ENCODE data around the gene ADAMTSL4. TPM values are rescaled to one million over a fixed set of nuclear protein-coding genes. Genes with fewer than 3 reads are reported as not detected.

The ADAMTSL4 gene
- total and polyA plus RNA-seq, 9 of the 15 experiments (the other 6 are each of a cell fraction or from before 2014, with no cell fraction given): 12.7 to 212 (median 35.6) TPM

DNA sequence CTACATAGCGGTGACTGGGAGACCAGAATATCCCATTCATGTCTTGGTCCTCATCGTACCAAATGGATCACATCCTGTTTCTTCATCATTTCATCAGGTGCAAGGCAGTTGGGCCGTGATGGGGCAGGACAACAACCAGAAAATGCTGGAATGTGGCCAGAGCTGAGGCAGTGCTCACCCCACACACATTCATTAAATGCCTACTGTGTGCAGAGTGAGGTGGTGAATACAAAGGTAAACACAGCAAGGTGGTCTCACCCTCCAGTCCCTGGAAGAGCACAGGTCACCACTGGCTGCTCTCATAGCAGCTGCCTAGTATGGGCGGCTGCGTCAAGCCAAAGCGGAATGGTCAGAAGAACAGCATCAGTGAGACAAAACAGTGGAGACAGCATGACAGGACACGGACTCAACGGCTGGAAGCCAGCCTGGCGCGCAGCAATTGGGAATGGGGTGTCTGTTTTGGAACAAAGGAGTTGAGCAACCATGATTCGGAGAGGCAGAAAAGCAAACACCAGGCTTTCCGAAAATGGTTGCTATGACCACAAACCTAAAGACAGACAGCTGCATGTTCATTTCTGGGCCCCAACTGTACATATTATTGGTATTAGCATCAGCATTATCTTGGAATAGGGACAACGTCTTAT lies 5.6 kb upstream of the ADAMTSL4 start (continued):
- TF ChIP-seq, protein P1, sequence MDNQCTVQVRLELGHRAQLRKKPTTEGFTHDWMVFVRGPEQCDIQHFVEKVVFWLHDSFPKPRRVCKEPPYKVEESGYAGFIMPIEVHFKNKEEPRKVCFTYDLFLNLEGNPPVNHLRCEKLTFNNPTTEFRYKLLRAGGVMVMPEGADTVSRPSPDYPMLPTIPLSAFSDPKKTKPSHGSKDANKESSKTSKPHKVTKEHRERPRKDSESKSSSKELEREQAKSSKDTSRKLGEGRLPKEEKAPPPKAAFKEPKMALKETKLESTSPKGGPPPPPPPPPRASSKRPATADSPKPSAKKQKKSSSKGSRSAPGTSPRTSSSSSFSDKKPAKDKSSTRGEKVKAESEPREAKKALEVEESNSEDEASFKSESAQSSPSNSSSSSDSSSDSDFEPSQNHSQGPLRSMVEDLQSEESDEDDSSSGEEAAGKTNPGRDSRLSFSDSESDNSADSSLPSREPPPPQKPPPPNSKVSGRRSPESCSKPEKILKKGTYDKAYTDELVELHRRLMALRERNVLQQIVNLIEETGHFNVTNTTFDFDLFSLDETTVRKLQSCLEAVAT (IDR thresholded peaks at IDR 0.05): 0 out of 4 replicates have a peak, but pooled peaks of 1 of the 2 experiments have one; percentile 19
- TF ChIP-seq, protein P2, sequence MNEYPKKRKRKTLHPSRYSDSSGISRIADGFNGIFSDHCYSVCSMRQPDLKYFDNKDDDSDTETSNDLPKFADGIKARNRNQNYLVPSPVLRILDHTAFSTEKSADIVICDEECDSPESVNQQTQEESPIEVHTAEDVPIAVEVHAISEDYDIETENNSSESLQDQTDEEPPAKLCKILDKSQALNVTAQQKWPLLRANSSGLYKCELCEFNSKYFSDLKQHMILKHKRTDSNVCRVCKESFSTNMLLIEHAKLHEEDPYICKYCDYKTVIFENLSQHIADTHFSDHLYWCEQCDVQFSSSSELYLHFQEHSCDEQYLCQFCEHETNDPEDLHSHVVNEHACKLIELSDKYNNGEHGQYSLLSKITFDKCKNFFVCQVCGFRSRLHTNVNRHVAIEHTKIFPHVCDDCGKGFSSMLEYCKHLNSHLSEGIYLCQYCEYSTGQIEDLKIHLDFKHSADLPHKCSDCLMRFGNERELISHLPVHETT (CRISPR knock-in tag; conservative IDR thresholded peaks at IDR 0.05 in 1 of 2, IDR thresholded peaks at IDR 0.05 in 1 of 2): no peak
- TF ChIP-seq RFX1 (IDR thresholded peaks at IDR 0.05) (peak; percentile 72; the same call in 1 of the 2 replicates), STAT5B (CRISPR knock-in tag; IDR thresholded peaks at IDR 0.05) (no peak), ZBED1 (IDR thresholded peaks at IDR 0.05) (no peak), SUPT5H (IDR thresholded peaks at IDR 0.05) (no peak)
- TF ChIP-seq, protein P3, sequence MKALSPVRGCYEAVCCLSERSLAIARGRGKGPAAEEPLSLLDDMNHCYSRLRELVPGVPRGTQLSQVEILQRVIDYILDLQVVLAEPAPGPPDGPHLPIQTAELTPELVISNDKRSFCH (CRISPR knock-in tag; IDR thresholded peaks at IDR 0.05): no peak
- TF ChIP-seq, protein P3 (tag; IDR thresholded peaks at IDR 0.05): no peak
- TF ChIP-seq, protein P4, sequence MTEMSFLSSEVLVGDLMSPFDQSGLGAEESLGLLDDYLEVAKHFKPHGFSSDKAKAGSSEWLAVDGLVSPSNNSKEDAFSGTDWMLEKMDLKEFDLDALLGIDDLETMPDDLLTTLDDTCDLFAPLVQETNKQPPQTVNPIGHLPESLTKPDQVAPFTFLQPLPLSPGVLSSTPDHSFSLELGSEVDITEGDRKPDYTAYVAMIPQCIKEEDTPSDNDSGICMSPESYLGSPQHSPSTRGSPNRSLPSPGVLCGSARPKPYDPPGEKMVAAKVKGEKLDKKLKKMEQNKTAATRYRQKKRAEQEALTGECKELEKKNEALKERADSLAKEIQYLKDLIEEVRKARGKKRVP (CRISPR knock-in tag; IDR thresholded peaks at IDR 0.05): no peak

Measured in K562 (cell line).